ENCODE data around the gene RBM4B.

The RBM4B gene

GRCh38 chr11:66625041-66625751 is 52.5 kb downstream of the RBM4B start:
- Histone ChIP-seq H3K36me3 (ENCODE audit: control insufficient read depth, insufficient read depth, low read length) (peaks cover 97% of the 10 kb centered on the region), H3K27me3 (ENCODE audit: control insufficient read depth, insufficient read depth, low read length) (no peaks in the 10 kb centered on the region), H3K27ac (ENCODE audit: low read depth, low read length) (no peak overlapping the region), H3K4me3 (ENCODE audit: low read depth, low read length) (no peak overlapping the region), H3K9ac (ENCODE audit: low read depth, low read length) (no peak overlapping the region), H3K4me1 (ENCODE audit: control insufficient read depth, insufficient read depth, low read length) (no peaks in the 10 kb centered on the region), H3K9me3 (ENCODE audit: control insufficient read depth, insufficient read depth, low read length) (no peaks in the 10 kb centered on the region)

- Histone ChIP-seq H3K9me3 (ENCODE audit: control insufficient read depth, insufficient read depth, low read length) (no peaks in the 10 kb centered on the region), H3K9ac (ENCODE audit: low read depth, low read length) (no peak overlapping the region), H3K4me1 (ENCODE audit: control insufficient read depth, insufficient read depth, low read length) (no peaks in the 10 kb centered on the region; the same call in 1 of the 2 replicates), H3K36me3 (ENCODE audit: control insufficient read depth, insufficient read depth, low read length) (peaks cover 94% of the 10 kb centered on the region), H3K4me3 (ENCODE audit: low read depth, low read length) (no peak overlapping the region), H3K27ac (ENCODE audit: low read depth, low read length) (no peak overlapping the region), H3K27me3 (ENCODE audit: control insufficient read depth, insufficient read depth, low read length) (no peaks in the 10 kb centered on the region)
Observed at GRCh38 chr11:66624450-66624849, 53.2 kb downstream of the RBM4B start.

- Histone ChIP-seq H3K9ac (ENCODE audit: low read depth, low read length) (no peak overlapping the region), H3K4me1 (ENCODE audit: control insufficient read depth, insufficient read depth, low read length) (peaks cover 15% of the 10 kb centered on the region), H3K9me3 (ENCODE audit: control insufficient read depth, insufficient read depth, low read length) (no peaks in the 10 kb centered on the region), H3K36me3 (ENCODE audit: control insufficient read depth, insufficient read depth, low read length) (peaks cover 61% of the 10 kb centered on the region), H3K27me3 (ENCODE audit: control insufficient read depth, insufficient read depth, low read length) (no peaks in the 10 kb centered on the region), H3K4me3 (ENCODE audit: low read depth, low read length) (peak overlapping the region; percentile 89), H3K27ac (ENCODE audit: low read depth, low read length) (no peak overlapping the region)
Observed at GRCh38 chr11:66619080-66619554, 58.6 kb downstream of the RBM4B start.

- no peaks in the 10 kb centered on the region for H3K27me3 ChIP-seq (ENCODE audit: control insufficient read depth, insufficient read depth, low read length)
- no peaks in the 10 kb centered on the region for H3K9me3 ChIP-seq (ENCODE audit: control insufficient read depth, insufficient read depth, low read length)
- peak overlapping the region; percentile 97 for H3K27ac ChIP-seq (ENCODE audit: low read depth, low read length)
- H3K4me1 ChIP-seq (ENCODE audit: control insufficient read depth, insufficient read depth, low read length): peaks cover 15% of the 10 kb centered on the region
- H3K36me3 ChIP-seq (ENCODE audit: control insufficient read depth, insufficient read depth, low read length): peaks cover 43% of the 10 kb centered on the region
- peak overlapping the region; percentile 95 for H3K9ac ChIP-seq (ENCODE audit: low read depth, low read length)
- H3K4me3 ChIP-seq (ENCODE audit: low read depth, low read length): peak overlapping the region; percentile 89
Observed at GRCh38 chr11:66617155-66617834, 60.4 kb downstream of the RBM4B start.

GRCh38 chr11:66616379-66617154 is 61.1 kb downstream of the RBM4B start, which contains the start of gene RBM14:
Gene RBM14 (plus strand): TSS chr11:66616630. CDS start chr11:66616721, 91 bp downstream.
- peaks cover 15% of the 10 kb centered on the region for H3K4me1 ChIP-seq (ENCODE audit: control insufficient read depth, insufficient read depth, low read length)
- peak within 1 kb of the TSS; percentile 89 for H3K4me3 ChIP-seq (ENCODE audit: low read depth, low read length)
- H3K27ac ChIP-seq (ENCODE audit: low read depth, low read length): peak within 1 kb of the TSS; percentile 97
- no peaks in the 10 kb centered on the region for H3K27me3 ChIP-seq (ENCODE audit: control insufficient read depth, insufficient read depth, low read length)
- peaks cover 36% of the 10 kb centered on the region for H3K36me3 ChIP-seq (ENCODE audit: control insufficient read depth, insufficient read depth, low read length)
- no peaks in the 10 kb centered on the region for H3K9me3 ChIP-seq (ENCODE audit: control insufficient read depth, insufficient read depth, low read length)
- H3K9ac ChIP-seq (ENCODE audit: low read depth, low read length): peak within 1 kb of the TSS; percentile 95

Data from HUES48 (cell line).